ENCODE results near the gene EFL1. TPM values are rescaled to one million over a fixed set of nuclear protein-coding genes. Genes with fewer than 3 reads are reported as not detected.

Gene EFL1
- polyA plus RNA-seq, 1 experiment, result 19.3 TPM

- ChIA-PET CTCF (interaction anchor here (0.6 to 4.4 kb wide), 4 partner anchors 10 to 939 kb away, joined by 3 to 24 read pairs (median 4); no protein-coding TSS in a partner anchor), POLR2A (interaction anchor here (0.6 kb wide), 1 partner anchor 13 kb away, joined by 8 read pairs; no protein-coding TSS in a partner anchor)
- Histone ChIP-seq H3K27ac (ENCODE audit: low read depth, low read length) (peak overlapping the region; percentile 47), H3K9me3 (ENCODE audit: control insufficient read depth, insufficient read depth, low read length) (no peaks in the 10 kb centered on the region), H3K4me3 (ENCODE audit: low read depth, low read length) (no peak overlapping the region), H3K27me3 (ENCODE audit: control insufficient read depth, insufficient read depth, low read length) (no peaks in the 10 kb centered on the region)
- TF ChIP-seq CTCF (IDR thresholded peaks at IDR 0.05; ENCODE audit: low read depth, low read length), result no peak
- DNase-seq (ENCODE audit: low read depth, low spot score), result no peak
Measured at GRCh38 chr15:82133251-82133650, 129.3 kb downstream of the EFL1 start.

- TF ChIP-seq CTCF (IDR thresholded peaks at IDR 0.05; ENCODE audit: low read depth, low read length), result no peak
- H3K9me3 ChIP-seq (ENCODE audit: control insufficient read depth, insufficient read depth, low read length), result no peaks in the 10 kb centered on the region
- no peaks in the 10 kb centered on the region for H3K27me3 ChIP-seq (ENCODE audit: control insufficient read depth, insufficient read depth, low read length)
- no peak overlapping the region for H3K4me3 ChIP-seq (ENCODE audit: low read depth, low read length)
- peak; percentile 65 for DNase-seq (ENCODE audit: low read depth, low spot score)
- POLR2A ChIA-PET, result interaction anchor here (0.6 to 0.7 kb wide), 2 partner anchors 14 to 27 kb away, joined by 8 read pairs; no protein-coding TSS in a partner anchor
- H3K27ac ChIP-seq (ENCODE audit: low read depth, low read length), result peak overlapping the region; percentile 62
- CTCF ChIA-PET, result interaction anchor here (0.6 to 4.4 kb wide), 4 partner anchors 10 to 940 kb away, joined by 3 to 24 read pairs (median 4); no protein-coding TSS in a partner anchor
Measured at GRCh38 chr15:82132742-82133141, 129.8 kb downstream of the EFL1 start.

- H3K27ac ChIP-seq (ENCODE audit: low read depth, low read length), result peak overlapping the region; percentile 62
- no peak for TF ChIP-seq CTCF (IDR thresholded peaks at IDR 0.05; ENCODE audit: low read depth, low read length)
- POLR2A ChIA-PET, result no interaction called here
- no peaks in the 10 kb centered on the region for H3K9me3 ChIP-seq (ENCODE audit: control insufficient read depth, insufficient read depth, low read length)
- no peak for DNase-seq (ENCODE audit: low read depth, low spot score)
- H3K27me3 ChIP-seq (ENCODE audit: control insufficient read depth, insufficient read depth, low read length), result no peaks in the 10 kb centered on the region
- no peak overlapping the region for H3K4me3 ChIP-seq (ENCODE audit: low read depth, low read length)
- CTCF ChIA-PET, result interaction anchor here (1.4 kb wide), 1 partner anchor 11 kb away, joined by 3 read pairs; no protein-coding TSS in a partner anchor
Measured at GRCh38 chr15:82132096-82132495, 130.4 kb downstream of the EFL1 start.

- Histone ChIP-seq H3K27me3 (ENCODE audit: control insufficient read depth, insufficient read depth, low read length) (no peaks in the 10 kb centered on the region), H3K27ac (ENCODE audit: low read depth, low read length) (peak overlapping the region; percentile 91), H3K9me3 (ENCODE audit: control insufficient read depth, insufficient read depth, low read length) (no peaks in the 10 kb centered on the region), H3K4me3 (ENCODE audit: low read depth, low read length) (no peak overlapping the region)
- ChIA-PET POLR2A (interaction anchor here (1.1 to 1.5 kb wide), 2 partner anchors 24 to 84 kb away, joined by 3 to 4 read pairs; no protein-coding TSS in a partner anchor), CTCF (interaction anchor here (0.8 to 2.7 kb wide), 4 partner anchors 9 to 22 kb away, joined by 3 to 24 read pairs (median 6); no protein-coding TSS in a partner anchor)
- no peak for TF ChIP-seq CTCF (IDR thresholded peaks at IDR 0.05; ENCODE audit: low read depth, low read length)
- DNase-seq (ENCODE audit: low read depth, low spot score), result no peak
Measured at GRCh38 chr15:82130248-82130647, 132.3 kb downstream of the EFL1 start.

- Histone ChIP-seq H3K4me3 (ENCODE audit: low read depth, low read length) (peak overlapping the region; percentile 18; the same call in 1 of the 2 replicates), H3K9me3 (ENCODE audit: control insufficient read depth, insufficient read depth, low read length) (no peaks in the 10 kb centered on the region), H3K27ac (ENCODE audit: low read depth, low read length) (peak overlapping the region; percentile 91), H3K27me3 (ENCODE audit: control insufficient read depth, insufficient read depth, low read length) (no peaks in the 10 kb centered on the region)
- TF ChIP-seq CTCF (IDR thresholded peaks at IDR 0.05; ENCODE audit: low read depth, low read length), result no peak
- ChIA-PET CTCF (interaction anchor here (0.6 to 2.7 kb wide), 5 partner anchors 11 to 773 kb away, joined by 3 to 24 read pairs (median 4); no protein-coding TSS in a partner anchor), POLR2A (interaction anchor here (1.1 to 1.5 kb wide), 2 partner anchors 24 to 84 kb away, joined by 3 to 4 read pairs; no protein-coding TSS in a partner anchor)
- peak; percentile 82 for DNase-seq (ENCODE audit: low read depth, low spot score)
Measured at GRCh38 chr15:82129761-82130160, 132.8 kb downstream of the EFL1 start.

Measured in AG04450 (cell line).